Stimulated activated CD4-positive, alpha-beta T cell treated with anti-CD3 and anti-CD28 coated beads, Interleukin-2, amount 100 ng/mL, for 48 hours (primary cell): ENCODE results near the gene SUCO.
"Not testable (repeated sequence)": the region's sequence is repeated elsewhere in the genome, so short reads cannot be mapped to it uniquely, and the experiment has no call there.

Experiments used
- DNase-seq, 2 donors: peaks; one replicate each; pipeline ENCODE4 v3.0.0-alpha.2; 2020

The SUCO gene

GRCh38 chr1:172566196-172566997, 33.4 kb downstream of the SUCO start:
- DNase-seq, result no peak

- no peak for DNase-seq
These were observed 34.8 kb downstream of the SUCO start for GRCh38 chr1:172567720-172568119.

DNA sequence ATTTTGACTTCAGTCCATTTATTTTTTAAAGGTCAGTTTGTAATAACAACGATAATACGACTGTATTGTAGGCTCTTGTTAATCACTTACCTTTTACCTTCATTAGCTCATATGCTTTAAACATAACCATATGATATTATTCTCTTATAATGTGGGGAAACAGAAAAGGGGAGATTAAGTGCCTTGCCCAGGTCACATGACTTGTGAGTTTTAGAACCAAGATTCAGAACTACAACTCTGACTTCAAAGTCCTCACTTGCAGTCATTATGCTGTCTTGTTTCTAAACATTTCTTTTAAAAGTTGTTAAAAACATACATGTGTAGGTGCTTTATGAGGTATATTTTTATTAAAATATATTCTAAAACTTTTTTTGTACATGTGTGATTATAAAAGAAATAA, 41.1 kb downstream of the SUCO start:
- DNase-seq, result no peak

DNA sequence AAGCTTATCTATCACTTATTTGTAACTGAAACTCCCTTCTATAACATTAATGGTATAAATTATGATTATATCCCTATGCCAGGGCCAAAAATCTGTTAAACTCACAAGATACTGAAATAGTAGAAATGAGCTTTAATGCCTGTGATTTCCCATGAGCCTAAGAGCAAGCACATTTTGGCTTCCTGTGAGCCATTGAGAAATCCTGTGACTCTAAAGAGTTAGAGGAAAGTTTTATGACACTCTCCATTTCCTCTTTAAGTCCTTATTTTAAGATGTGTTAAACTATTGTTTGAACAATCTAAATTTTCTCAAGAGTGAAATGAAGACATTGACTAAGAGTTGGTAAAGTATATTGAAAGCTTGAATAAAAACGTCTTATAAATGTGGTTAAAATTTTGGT, 45.6 kb downstream of the SUCO start:
- DNase-seq, result no peak

- DNase-seq, result no peak
These were observed 48.3 kb downstream of the SUCO start for GRCh38 chr1:172581273-172581672.

DNA sequence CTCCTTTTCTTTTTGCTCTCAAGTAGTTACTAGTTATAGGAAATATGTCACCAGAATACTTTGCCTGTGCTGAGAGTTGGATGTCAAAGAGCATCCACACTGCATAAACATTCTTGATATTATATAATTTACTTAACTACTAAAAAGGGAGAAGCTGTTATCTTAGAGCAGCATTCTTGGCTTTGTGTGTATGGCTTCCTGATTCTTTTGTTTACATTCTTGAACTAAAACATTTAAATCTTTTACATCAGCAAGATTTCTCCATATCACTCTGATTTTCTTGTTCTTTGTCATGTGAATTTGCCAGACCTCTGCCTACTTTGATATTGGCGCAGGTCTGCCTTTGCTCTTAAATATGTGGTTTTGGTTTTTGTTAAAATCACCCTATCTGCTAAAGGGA, 48.8 kb downstream of the SUCO start:
- no peak for DNase-seq

GRCh38 chr1:172582889-172583288, 49.9 kb downstream of the SUCO start:
- no peak for DNase-seq

GRCh38 chr1:172585348-172585747, 52.4 kb downstream of the SUCO start:
- no peak for DNase-seq

DNA sequence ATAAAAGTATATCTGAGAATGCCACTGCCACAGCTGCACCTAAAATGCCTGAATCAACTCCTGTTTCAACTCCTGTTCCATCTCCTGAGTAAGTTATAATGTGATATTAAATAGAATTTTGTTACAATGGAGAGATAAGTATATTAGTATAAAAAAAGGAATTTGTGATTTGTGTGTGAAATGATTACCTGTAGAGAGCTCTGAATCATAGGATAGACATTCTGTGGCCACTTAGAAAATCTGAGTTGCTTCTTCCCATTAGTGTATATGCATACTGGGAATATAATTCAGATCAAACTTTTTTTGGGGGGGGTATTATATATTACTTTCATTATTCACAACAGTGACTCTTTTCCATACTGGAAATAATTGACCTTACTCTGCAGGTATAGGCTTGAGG, 52.9 kb downstream of the SUCO start:
- DNase-seq, result no peak

DNA sequence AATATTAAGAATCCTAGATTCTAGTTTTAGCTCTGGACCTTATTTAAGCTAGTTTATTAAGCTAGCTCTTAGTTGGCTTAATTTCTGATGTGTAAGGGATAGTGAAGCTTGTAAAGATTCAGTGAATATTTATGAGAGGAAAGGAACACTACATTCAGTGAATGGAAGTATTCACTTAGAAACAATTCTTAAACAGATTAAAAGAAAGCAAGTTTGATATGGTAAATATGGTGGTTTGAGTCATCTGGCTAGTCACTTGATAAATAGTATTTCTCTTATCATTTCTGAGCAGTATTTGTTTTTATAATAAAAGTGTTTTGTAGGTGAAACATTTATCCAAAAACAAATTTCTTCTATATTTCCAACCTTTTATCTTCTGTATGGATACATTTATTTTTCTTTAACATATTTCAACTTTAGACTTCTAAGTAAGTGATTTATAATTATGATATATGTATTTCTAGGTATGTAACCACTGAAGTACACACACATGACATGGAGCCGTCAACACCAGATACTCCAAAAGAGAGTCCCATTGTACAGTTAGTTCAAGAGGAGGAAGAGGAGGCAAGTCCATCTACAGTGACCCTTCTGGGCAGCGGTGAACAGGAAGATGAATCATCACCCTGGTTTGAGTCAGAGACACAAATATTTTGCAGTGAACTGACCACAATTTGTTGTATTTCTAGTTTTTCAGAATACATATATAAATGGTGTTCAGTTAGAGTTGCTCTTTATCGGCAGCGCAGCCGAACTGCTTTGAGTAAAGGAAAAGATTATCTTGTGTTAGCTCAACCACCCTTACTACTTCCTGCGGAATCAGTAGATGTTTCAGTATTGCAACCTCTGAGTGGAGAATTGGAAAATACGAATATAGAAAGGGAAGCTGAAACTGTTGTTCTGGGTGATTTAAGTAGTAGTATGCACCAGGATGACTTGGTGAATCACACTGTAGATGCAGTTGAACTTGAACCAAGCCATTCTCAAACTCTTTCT, 55.6 kb downstream of the SUCO start:
- no peak for DNase-seq

DNA sequence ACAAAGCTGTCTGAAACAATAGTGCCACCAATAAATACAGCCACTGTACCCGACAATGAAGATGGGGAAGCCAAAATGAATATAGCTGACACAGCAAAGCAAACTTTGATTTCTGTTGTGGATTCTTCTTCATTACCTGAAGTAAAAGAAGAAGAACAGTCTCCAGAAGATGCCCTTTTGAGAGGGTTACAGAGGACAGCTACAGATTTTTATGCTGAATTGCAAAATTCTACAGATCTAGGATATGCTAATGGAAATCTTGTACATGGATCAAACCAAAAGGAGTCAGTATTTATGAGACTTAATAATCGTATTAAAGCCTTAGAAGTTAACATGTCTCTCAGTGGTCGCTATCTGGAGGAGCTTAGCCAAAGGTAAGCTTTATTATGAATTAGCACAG, 56.6 kb downstream of the SUCO start:
- no peak for DNase-seq

DNA sequence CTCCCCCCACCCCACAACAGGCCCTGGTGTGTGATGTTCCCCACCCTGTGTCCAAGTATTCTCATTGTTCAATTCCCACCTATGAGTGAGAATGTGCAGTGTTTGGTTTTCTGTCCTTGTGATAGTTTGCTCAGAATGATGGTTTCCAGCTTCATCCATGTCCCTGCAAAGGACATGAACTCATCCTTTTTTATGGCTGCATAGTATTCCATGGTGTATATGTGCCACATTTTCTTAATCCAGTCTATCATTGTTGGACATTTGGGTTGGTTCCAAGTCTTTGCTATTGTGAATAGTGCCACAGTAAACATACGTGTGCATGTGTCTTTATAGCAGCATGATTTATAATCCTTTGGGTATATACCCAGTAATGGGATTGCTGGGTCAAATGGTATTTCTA, 58.5 kb downstream of the SUCO start:
- not testable (repeated sequence) for DNase-seq

DNA sequence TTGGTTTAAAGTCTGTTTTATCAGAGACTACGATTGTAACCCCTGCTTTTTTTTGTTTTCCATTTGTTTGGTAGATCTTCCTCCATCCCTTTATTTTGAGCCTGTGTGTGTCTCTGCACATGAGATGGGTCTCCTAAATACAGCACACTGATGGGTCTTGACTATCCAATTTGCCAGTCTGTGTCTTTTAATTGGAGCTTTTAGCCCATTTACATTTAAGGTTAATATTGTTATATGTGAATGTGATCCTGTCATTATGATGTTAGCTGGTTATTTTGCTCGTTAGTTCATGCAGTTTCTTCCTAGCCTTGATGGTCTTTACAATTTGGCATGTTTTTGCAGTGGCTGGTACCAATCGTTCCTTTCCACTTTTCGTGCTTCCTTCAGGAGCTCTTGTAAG, 62.1 kb downstream of the SUCO start:
- DNase-seq, result not testable (repeated sequence)

- not testable (repeated sequence) for DNase-seq
These were observed 63.8 kb downstream of the SUCO start for GRCh38 chr1:172596782-172597181.

DNA sequence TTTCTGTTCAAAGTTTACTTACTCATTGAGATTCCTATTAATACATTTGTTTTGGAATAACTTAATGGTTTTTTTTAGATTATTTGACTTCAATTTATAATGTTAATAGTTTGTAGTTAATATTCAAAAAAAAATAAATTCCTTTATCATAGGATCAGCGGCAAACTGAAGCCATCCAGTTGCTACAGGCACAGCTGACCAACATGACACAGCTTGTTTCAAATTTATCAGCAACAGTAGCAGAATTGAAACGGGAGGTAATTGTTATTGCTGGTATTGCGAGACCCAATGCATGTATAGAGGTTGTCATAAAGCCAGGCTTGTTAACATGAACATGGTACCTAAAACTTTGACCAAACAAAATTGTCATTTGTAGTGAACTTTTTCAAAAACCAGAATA, 67.0 kb downstream of the SUCO start:
- no peak for DNase-seq

DNA sequence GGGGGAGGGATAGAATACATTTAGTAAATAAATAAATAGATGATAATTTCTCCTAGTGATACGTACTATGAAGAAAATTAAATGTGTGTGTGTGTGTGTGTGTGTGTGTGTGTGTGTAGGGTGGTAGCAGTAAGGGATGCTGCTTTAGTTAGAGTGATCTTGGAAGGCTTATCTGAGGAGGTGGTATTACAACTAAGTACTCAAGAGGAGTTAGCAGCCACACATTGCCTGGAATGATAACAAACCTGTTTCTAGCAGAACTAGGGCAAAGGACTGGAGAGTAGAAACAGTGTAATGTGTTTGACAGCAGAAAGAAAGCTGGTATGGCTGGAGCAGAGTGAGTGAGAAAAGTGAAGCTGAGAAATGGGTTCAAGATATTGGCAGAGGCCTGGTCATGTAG, 67.7 kb downstream of the SUCO start:
- no peak for DNase-seq

DNA sequence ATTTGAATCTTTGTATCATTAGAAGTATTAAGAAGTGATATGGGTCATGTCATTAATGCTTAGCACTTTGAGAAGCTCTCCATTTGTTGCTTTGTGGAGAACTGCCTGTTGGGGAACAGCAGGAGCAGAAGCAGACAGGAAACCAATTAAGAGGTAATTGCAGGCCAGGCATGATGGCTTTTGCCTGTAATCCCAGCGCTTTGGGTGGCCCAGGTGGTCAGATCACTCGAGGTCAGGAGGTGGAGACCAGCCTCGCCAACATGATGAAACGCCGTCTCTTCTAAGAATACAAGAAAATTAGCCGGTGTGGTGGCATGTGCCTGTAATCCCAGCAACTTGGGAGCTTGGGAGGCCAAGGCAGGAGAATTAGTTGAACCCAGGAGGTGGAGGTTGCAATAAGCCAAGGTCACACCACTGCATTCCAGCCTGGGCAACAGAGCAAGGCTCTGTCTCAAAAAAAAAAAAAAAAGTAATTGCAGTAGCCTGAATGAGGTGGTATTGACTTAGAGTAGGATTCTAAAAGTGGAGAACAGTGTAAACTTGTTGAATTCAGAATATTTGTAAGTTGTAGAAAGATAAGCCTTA, 68.2 kb downstream of the SUCO start:
- DNase-seq, result no peak

GRCh38 chr1:172602706-172603105, 69.8 kb downstream of the SUCO start:
- DNase-seq, result no peak

DNA sequence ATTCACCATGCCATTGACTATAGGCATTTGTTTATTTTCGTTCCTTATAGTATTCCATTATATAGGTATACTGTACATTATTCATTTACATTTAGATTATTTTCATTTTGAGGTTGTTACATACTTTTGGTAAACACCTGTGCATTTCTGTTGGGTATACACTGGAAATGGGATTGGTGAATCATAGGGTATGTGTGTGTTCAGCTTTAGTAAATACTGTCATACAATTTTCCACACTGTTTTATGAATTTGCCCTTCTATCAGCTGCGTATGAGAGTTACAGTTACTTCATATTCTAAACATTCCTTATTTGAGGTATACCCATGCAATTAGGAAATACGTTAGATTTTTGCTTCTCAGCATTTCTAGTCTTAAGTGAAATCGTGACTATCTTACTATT, 70.9 kb downstream of the SUCO start:
- no peak for DNase-seq

DNA sequence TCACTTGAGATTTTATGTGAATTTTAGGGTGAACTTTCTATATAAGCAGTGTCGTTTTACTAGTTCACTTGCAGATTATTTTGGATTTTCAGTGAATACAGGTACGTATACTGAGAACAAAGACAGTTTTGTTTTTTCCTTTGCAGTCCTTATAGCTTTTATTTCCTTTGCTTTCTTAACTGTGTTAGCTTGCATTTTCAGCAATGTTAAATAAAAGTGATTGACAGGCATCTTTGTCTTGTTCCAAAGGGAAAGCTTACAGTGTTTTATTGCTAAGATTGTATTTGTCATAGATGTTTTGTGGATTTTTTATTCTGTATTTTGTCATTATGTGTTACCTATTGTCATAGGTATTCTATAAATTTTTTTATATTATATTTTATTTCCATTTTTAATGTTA, 72.7 kb downstream of the SUCO start:
- DNase-seq, result no peak

DNA sequence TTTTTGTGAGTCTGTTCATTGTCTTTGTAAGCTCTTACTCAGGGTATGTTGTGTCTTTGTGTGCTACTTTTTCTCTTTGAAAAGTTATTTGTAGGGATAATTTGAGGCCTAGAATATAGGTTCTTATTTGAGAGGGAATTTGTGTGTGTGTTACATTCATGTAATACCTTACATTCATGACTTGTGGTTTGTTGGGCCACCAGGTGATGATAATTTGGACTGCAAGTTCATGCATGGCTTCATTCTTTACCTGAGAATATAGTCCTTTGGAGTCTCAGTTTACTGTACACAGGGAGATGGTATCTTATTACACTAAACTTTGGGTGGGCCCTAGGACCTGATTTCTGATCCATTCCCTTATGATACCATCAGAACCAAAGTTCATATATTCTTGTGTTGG, 74.2 kb downstream of the SUCO start:
- no peak for DNase-seq

- DNase-seq, result no peak
These were observed 75.2 kb downstream of the SUCO start for GRCh38 chr1:172608098-172608601.

DNA sequence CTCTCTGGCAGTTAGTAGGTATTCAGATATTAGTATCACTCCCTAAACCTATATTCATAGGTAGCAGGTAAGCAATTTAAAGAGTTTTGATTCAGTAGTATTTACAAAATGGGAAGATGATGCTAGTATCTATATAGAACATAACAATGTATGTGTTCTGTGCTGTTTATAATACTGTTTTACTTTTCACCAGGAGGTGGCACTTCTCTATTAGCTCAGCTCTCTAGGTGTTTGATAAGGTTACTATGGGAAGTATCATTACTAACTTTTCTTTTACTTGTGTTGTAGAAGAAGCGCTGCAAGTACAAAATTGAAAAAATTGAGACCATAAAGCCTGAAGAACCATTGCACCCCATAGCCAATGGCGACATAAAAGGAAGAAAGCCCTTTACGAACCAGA, 76.6 kb downstream of the SUCO start:
- no peak for DNase-seq
